Activated B cell treated with CpG ODN at 0.5 μM for 24 hours (primary cell): ENCODE results near the gene TMEM191C. TPM values are rescaled to one million over a fixed set of nuclear protein-coding genes. Genes with fewer than 3 reads are reported as not detected.
"Not testable (repeated sequence)": the region's sequence is repeated elsewhere in the genome, so short reads cannot be mapped to it uniquely, and the experiment has no call there.

Source experiments
- ATAC-seq: fragments of 200-7000 bp; cut with Tn5 transposase; one replicate; pipeline ENCODE4 v1.10.0; 2021; ENCODE audit warnings: low read depth, mild to moderate bottlenecking, moderate library complexity
- CTCF ChIA-PET: fragments of 350-600 bp; sonication (Branson Sonifier 250); formaldehyde crosslinking; loops from one replicate; lab custom pipeline; 2021; ENCODE audit warnings: antibody characterized with exemption; lab: Charles Lee
- POLR2A ChIA-PET: fragments of 350-600 bp; sonication (Branson Sonifier 250); formaldehyde crosslinking; loops from one replicate; lab custom pipeline; 2021; ENCODE audit warnings: antibody characterized with exemption; lab: Charles Lee
- DNase-seq: peaks from one replicate; pipeline ENCODE4 v3.0.0; 2022
- H3K27ac Mint-ChIP-seq: one replicate; pipeline ENCODE4 v1.8.0; 2020; ENCODE audit warnings: mixed read lengths
- H3K27me3 Mint-ChIP-seq: one replicate; pipeline ENCODE4 v1.8.0; 2021; ENCODE audit warnings: mixed read lengths
- H3K36me3 Mint-ChIP-seq: one replicate; pipeline ENCODE4 v1.8.0; 2021; ENCODE audit warnings: low read depth, mixed read lengths
- H3K4me1 Mint-ChIP-seq: one replicate; pipeline ENCODE4 v1.8.0; 2021; ENCODE audit warnings: mixed read lengths
- H3K4me3 Mint-ChIP-seq: one replicate; pipeline ENCODE4 v1.8.0; 2020; ENCODE audit warnings: mild to moderate bottlenecking, mixed read lengths
- H3K9me3 Mint-ChIP-seq: one replicate; pipeline ENCODE4 v1.8.0; 2020; ENCODE audit warnings: mixed read lengths
- intact Hi-C: fragments of 100-400 bp; cut with micrococcal nuclease; formaldehyde crosslinking; loops from one replicate; pipeline ENCODE4 v1.15.1; 2024
- total RNA-seq: library from RNA; stranded (reverse); gene quantifications from 2 replicates; pipeline ENCODE4 v1.2.3, GENCODE V29; 2022

TMEM191C gene
- 1.3 and 1.5 TPM in 2 replicates for total RNA-seq

DNA sequence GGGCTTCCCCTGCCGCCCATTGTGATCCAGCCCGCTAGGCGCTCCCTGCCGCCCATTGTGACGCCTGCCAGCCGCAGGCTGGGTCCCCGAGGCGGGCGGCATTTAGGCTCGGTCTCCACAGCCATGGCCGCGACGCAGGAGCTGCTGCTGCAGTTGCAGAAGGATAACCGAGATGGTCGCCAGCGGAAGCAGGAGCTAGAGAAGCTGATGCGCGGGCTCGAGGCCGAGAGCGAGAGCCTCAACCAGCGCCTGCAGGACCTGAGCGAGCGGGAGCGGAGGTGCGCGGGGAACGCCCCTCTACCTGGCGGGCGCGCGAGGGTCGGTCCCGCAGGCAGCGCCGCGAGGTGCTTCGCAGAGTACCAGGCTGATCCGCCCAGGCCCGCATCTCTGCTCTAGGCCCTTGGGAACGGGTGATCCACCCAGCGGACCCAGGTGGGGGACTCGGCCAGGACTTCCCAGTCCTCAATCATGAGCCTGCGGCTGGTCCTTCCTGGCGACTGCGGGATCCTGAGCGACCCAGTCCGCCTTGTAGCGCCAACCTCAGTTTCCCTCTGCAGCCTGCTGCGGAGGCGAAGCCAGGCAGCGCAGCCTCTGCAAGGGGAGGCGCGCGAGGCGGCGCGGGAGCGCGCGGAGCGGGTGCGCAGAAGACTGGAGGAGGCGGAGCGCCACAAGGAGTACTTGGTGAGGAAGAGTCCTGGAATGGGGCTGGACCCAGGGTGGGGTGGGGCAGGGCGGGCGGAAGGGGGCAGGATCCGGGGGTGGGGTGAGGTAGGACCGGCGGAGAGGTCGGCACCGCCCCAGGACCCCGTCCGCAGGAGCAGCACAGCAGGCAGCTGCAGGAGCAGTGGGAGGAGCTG, at the start of gene TMEM191C:
Gene TMEM191C (plus strand): TSS at position 51 of the 857 bp plus-strand sequence. CDS start 73 bp downstream, at position 124.
- Mint-ChIP-seq H3K27ac (peak within 1 kb of the TSS; percentile 95), H3K4me3 (peak within 1 kb of the TSS; percentile 93)
- ATAC-seq, H3K9me3 Mint-ChIP-seq, H3K36me3 Mint-ChIP-seq, CTCF ChIA-PET, H3K4me1 Mint-ChIP-seq, POLR2A ChIA-PET, intact Hi-C loops, H3K27me3 Mint-ChIP-seq, DNase-seq: not testable (repeated sequence)

- H3K9me3 Mint-ChIP-seq, DNase-seq, POLR2A ChIA-PET, H3K27me3 Mint-ChIP-seq, intact Hi-C loops, H3K4me3 Mint-ChIP-seq, H3K36me3 Mint-ChIP-seq, CTCF ChIA-PET, H3K4me1 Mint-ChIP-seq, H3K27ac Mint-ChIP-seq, ATAC-seq: not testable (repeated sequence)
Measured at GRCh38 chr22:21417853-21418252, 49.3 kb upstream of the TMEM191C start.

- CTCF ChIA-PET, H3K27ac Mint-ChIP-seq, intact Hi-C loops, POLR2A ChIA-PET, ATAC-seq, H3K4me3 Mint-ChIP-seq, H3K4me1 Mint-ChIP-seq, H3K36me3 Mint-ChIP-seq, DNase-seq, H3K27me3 Mint-ChIP-seq, H3K9me3 Mint-ChIP-seq: not testable (repeated sequence)
Measured at GRCh38 chr22:21418974-21419638, 48.1 kb upstream of the TMEM191C start.

DNA sequence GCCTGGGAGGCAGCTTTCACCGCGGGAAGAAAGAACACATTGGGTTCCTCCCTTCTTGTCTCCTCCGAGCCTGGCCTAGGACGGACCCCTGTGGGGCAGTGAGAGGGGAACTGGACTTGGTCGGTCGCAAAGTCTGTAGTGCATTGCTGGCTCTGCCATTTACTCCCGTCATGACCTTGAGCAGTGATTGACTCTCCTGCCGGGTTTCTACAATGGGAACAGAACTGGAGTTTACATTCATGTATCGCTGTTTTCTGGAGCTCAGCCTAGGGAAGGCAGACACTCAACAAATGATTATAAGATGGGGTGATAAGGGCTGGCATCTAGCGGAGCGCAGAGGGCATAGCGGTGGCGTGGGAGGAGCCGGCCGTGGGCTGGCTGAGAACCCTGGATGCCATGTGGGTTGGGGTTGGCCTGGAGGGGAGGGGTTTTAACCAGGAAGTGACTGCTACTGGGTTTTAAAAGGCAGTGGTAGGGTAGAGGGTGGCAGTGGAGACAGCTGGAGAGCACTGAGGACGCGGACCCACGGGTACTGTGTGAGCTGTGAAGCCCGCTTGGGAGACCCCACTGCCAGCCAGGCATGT, 46.9 kb upstream of the TMEM191C start:
- H3K27me3 Mint-ChIP-seq, POLR2A ChIA-PET, intact Hi-C loops, CTCF ChIA-PET, H3K27ac Mint-ChIP-seq, H3K4me1 Mint-ChIP-seq, H3K4me3 Mint-ChIP-seq, H3K36me3 Mint-ChIP-seq, H3K9me3 Mint-ChIP-seq, DNase-seq: not testable (repeated sequence)
- ATAC-seq, result peak; percentile 65

DNA sequence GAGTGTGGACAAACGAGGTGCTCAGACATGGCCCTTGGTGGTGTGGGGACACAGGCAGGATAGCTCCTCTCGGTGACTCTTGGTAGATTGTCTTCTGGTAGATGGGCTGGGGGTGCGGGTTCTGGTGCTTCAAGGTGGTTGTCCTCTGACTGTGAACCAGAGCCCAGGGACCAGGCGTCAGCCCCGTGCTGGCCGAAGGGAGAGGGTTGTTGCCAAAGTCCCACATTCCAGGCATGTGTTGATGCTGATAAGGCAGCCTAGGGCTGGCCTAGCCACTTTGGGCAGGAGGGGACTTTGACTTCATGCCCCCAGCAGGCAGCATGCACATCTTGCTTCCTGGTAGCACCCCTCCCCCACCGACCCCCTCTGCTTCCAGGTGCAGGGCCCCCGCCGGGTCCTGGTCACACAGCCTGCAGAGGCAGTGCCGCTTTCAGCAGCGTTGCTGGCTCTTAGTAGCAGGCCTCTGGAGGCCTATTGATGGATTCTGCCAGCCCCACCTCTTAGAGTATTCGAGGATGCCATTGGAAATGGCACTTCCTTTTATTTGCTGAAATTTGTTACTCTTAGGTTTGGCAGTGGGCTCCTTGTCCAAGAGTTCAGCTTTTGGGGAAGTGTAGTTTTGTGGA, 43.0 kb upstream of the TMEM191C start:
- CTCF ChIA-PET, ATAC-seq, H3K27me3 Mint-ChIP-seq, intact Hi-C loops, POLR2A ChIA-PET, DNase-seq, H3K9me3 Mint-ChIP-seq, H3K36me3 Mint-ChIP-seq, H3K4me3 Mint-ChIP-seq, H3K4me1 Mint-ChIP-seq, H3K27ac Mint-ChIP-seq: not testable (repeated sequence)

- H3K9me3 Mint-ChIP-seq, DNase-seq, intact Hi-C loops, H3K27ac Mint-ChIP-seq, H3K4me3 Mint-ChIP-seq, H3K36me3 Mint-ChIP-seq, H3K27me3 Mint-ChIP-seq, ATAC-seq, POLR2A ChIA-PET, CTCF ChIA-PET, H3K4me1 Mint-ChIP-seq: not testable (repeated sequence)
Measured at GRCh38 chr22:21434378-21435233, 32.6 kb upstream of the TMEM191C start.

DNA sequence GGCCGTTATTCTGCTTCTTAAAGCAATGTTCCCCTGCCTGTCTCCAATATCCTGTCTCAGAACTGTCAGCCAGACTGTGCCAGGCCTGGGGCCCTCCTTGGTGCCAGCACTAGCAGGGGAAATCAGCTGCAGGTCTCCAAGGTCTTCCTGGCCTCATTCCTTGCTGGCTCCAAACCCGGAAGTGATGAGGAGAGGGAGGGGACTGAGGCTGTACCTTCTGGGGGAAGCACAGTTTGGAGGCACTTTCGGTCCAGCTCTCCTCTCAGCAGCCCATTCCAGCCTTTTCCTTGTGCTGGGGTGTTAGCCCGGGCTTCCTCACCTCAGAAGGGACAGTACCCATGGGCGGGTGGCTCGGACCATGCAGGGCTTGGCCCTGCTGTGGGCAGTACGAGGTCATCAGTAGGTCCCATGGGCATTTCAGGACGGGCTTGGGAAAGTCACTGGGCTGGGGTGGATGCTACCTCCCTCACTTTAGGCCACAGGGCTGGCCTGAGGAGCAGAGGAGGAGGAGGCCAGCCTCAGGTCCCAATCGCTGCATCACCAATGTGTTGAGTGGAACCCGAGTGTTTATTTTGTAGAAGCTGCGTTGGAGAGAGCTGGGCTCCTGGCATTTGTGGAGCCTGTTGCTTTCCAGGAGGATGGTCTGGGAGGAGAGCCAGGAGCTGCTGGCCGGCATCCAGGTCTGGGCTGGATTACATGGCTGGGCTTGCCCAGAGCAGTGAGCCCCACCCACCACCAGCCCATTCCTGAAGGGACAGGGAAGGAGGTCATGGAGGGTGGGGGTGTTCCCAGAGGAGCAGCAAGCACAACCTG, 31.0 kb upstream of the TMEM191C start:
- H3K4me1 Mint-ChIP-seq, H3K4me3 Mint-ChIP-seq, intact Hi-C loops, POLR2A ChIA-PET, CTCF ChIA-PET, ATAC-seq, H3K36me3 Mint-ChIP-seq, DNase-seq, H3K27ac Mint-ChIP-seq, H3K9me3 Mint-ChIP-seq, H3K27me3 Mint-ChIP-seq: not testable (repeated sequence)

GRCh38 chr22:21438013-21438412, 29.2 kb upstream of the TMEM191C start:
- H3K27me3 Mint-ChIP-seq, CTCF ChIA-PET, H3K27ac Mint-ChIP-seq, H3K4me3 Mint-ChIP-seq, DNase-seq, H3K4me1 Mint-ChIP-seq, intact Hi-C loops, H3K36me3 Mint-ChIP-seq, H3K9me3 Mint-ChIP-seq, POLR2A ChIA-PET, ATAC-seq: not testable (repeated sequence)

GRCh38 chr22:21440018-21440636, 27.1 kb upstream of the TMEM191C start:
- intact Hi-C loops, H3K9me3 Mint-ChIP-seq, ATAC-seq, POLR2A ChIA-PET, DNase-seq, CTCF ChIA-PET, H3K4me3 Mint-ChIP-seq, H3K27ac Mint-ChIP-seq, H3K27me3 Mint-ChIP-seq, H3K4me1 Mint-ChIP-seq: not testable (repeated sequence)
- peaks cover 11% of the 10 kb centered on the region for H3K36me3 Mint-ChIP-seq

- CTCF ChIA-PET, H3K4me3 Mint-ChIP-seq, H3K9me3 Mint-ChIP-seq, POLR2A ChIA-PET, H3K27ac Mint-ChIP-seq, DNase-seq, H3K4me1 Mint-ChIP-seq, ATAC-seq, intact Hi-C loops, H3K27me3 Mint-ChIP-seq: not testable (repeated sequence)
- peaks cover 12% of the 10 kb centered on the region for H3K36me3 Mint-ChIP-seq
Measured at GRCh38 chr22:21440676-21441075, 26.5 kb upstream of the TMEM191C start.
